K562 (cell line): ENCODE results near the gene EIF4E3. TPM values are rescaled to one million over a fixed set of nuclear protein-coding genes. Genes with fewer than 3 reads are reported as not detected.

ENCODE experiments used
- ATAC-seq: fragments of 200-7000 bp; cut with Tn5 transposase; 3 replicates; pipeline ENCODE4 v1.9.1; 2020; ENCODE audit warnings: moderate library complexity
- BruUV-seq: library from RNA; stranded (reverse); fragments of 400-500 nt; replicated peaks from 2 replicates; lab custom pipeline; 2021; lab: Mats Ljungman, UMichigan
- CTCF ChIA-PET: fragments of 300-600 bp; formaldehyde crosslinking; extraction: SDS; loops from one replicate; lab custom pipeline; 2021; ENCODE audit warnings: low intra/inter-chr PET ratio; lab: Yijun Ruan, JAX
- POLR2A ChIA-PET: fragments of 300-600, 350-650 bp; sonication (Branson Sonifier 250); formaldehyde crosslinking; extraction: SDS; loops from one replicate; lab custom pipeline; 2021; ENCODE audit warnings: antibody characterized with exemption, inconsistent platforms; lab: Yijun Ruan, JAX
- DNase-seq, 4 experiments: peaks; one replicate each; pipeline versions ENCODE4 v3.0.0 to v3.0.0-alpha.2; 2011 to 2018; ENCODE audit warnings: low spot score in 3 of 4, mixed read lengths in 3 of 4; ENCODE audit errors: extremely low read depth in 1 of 4
- FAIRE-seq: peaks from 2 replicates; lab custom pipeline; 2011; peaks lifted over from hg19 to GRCh38; lab: Jason Lieb, UNC
- H2AFZ ChIP-seq: 2 replicates; pipeline ENCODE4 v1.6.0; 2011; ENCODE audit warnings: low read depth, low read length, control low read depth, inconsistent platforms
- H3K27ac ChIP-seq: fragments of 200-600 bp; 3 replicates; pipeline ENCODE4 v1.8.0; 2011; ENCODE audit warnings: low read depth, mild to moderate bottlenecking, control low read depth, inconsistent platforms, low read length, moderate library complexity, mixed read lengths; ENCODE audit errors: extremely low read depth
- H3K27me3 ChIP-seq, 2 experiments: fragments of 300-600 bp in 1 of 2; 2 replicates in 1 of 2; 3 replicates in 1 of 2; pipeline versions ENCODE4 v1.6.0 to v1.8.0; 2011; ENCODE audit warnings: inconsistent platforms in 2 of 2, low read length in 2 of 2, mild to moderate bottlenecking in 1 of 2, mixed read lengths in 1 of 2, moderate library complexity in 1 of 2; ENCODE audit not compliant: control insufficient read depth in 2 of 2, insufficient read depth in 2 of 2
- H3K36me3 ChIP-seq: fragments of 300-600 bp; 3 replicates; pipeline ENCODE4 v1.8.0; 2011; ENCODE audit warnings: mild to moderate bottlenecking, low read length, inconsistent platforms; ENCODE audit not compliant: control insufficient read depth, insufficient read depth
- H3K4me1 ChIP-seq, 2 experiments: fragments of 200-600 bp in 1 of 2; replicated peaks in 1 of 2; 2 replicates in 1 of 2; 3 replicates in 1 of 2; pipeline versions ENCODE4 v1.5.1 to v1.8.0; 2011; ENCODE audit warnings: inconsistent platforms in 2 of 2, low read length in 2 of 2, mild to moderate bottlenecking in 1 of 2, mixed read lengths in 1 of 2, moderate library complexity in 1 of 2; ENCODE audit not compliant: control insufficient read depth in 2 of 2, insufficient read depth in 2 of 2
- H3K4me2 ChIP-seq: 2 replicates; pipeline ENCODE4 v1.6.1; 2011; ENCODE audit warnings: low read length, control low read depth, inconsistent platforms, mixed read lengths; ENCODE audit not compliant: insufficient read depth
- H3K4me3 ChIP-seq: fragments of 200-600 bp; sonication (generic), shearing (Covaris generic); 2 replicates; pipeline ENCODE4 v1.5.1; 2016; ENCODE audit warnings: control low read depth, inconsistent platforms
- H3K79me2 ChIP-seq: fragments of 200-600 bp; 3 replicates; pipeline ENCODE4 v1.8.0; 2011; ENCODE audit warnings: low read length, inconsistent platforms; ENCODE audit not compliant: control insufficient read depth, insufficient read depth
- H3K9ac ChIP-seq, 2 experiments: 2 replicates each; pipeline versions ENCODE4 v1.6.0 to v1.6.1; 2011; ENCODE audit warnings: low read depth in 2 of 2, low read length in 2 of 2, control low read depth in 1 of 2, inconsistent platforms in 1 of 2, mild to moderate bottlenecking in 1 of 2, mixed read lengths in 1 of 2; ENCODE audit not compliant: insufficient read depth in 1 of 2
- H3K9me1 ChIP-seq: one replicate; pipeline ENCODE4 v1.6.0; 2011; ENCODE audit warnings: inconsistent platforms, mild to moderate bottlenecking, low read length, moderate library complexity; ENCODE audit not compliant: control insufficient read depth, insufficient read depth
- H3K9me3 ChIP-seq: replicated peaks from 2 replicates; pipeline ENCODE4 v1.5.1; 2011; ENCODE audit warnings: low read depth, low read length, inconsistent platforms; ENCODE audit not compliant: control insufficient read depth, insufficient read depth
- H4K20me1 ChIP-seq: replicated peaks from 2 replicates; pipeline ENCODE4 v1.6.1; 2011; ENCODE audit warnings: low read length, inconsistent platforms, mixed read lengths; ENCODE audit not compliant: control insufficient read depth, insufficient read depth
- CTCF ChIP-seq, 3 experiments: IDR thresholded peaks in 2 of 3; conservative IDR thresholded peaks in 1 of 3; 2 replicates each; pipeline ENCODE4 v1.5.1; 2011 to 2012; ENCODE audit warnings: low read length in 3 of 3, mild to moderate bottlenecking in 3 of 3, control low read depth in 2 of 3, improper control_type of control experiment in 1 of 3, inconsistent platforms in 1 of 3, low read depth in 1 of 3, mixed read lengths in 1 of 3, moderate library complexity in 1 of 3; ENCODE audit not compliant: insufficient read depth in 2 of 3
- HMBOX1 ChIP-seq: sonication (generic); IDR thresholded peaks from 2 replicates; pipeline ENCODE4 v1.6.1; 2016
- IRF2 ChIP-seq: sonication (generic); formaldehyde crosslinking; IDR thresholded peaks from 2 replicates; pipeline ENCODE4 v1.8.1; 2022; ENCODE audit warnings: mild to moderate bottlenecking, missing genetic modification reagents
- MCM2 ChIP-seq: fragments of 450-650 bp; IDR thresholded peaks from 2 replicates; pipeline ENCODE4 v1.6.1; 2017; ENCODE audit warnings: low read depth, mild to moderate bottlenecking
- RAD21 ChIP-seq, 2 experiments: fragments of 250-450 bp in 1 of 2; fragments of 450-650 bp in 1 of 2; sonication (Bioruptor Pico) in 1 of 2; formaldehyde crosslinking in 1 of 2; IDR thresholded peaks in 1 of 2; conservative IDR thresholded peaks in 1 of 2; 2 replicates each; pipeline versions ENCODE4 v1.4.0 to v1.8.0; 2020 to 2022; ENCODE audit warnings: mild to moderate bottlenecking in 2 of 2, moderate library complexity in 1 of 2
- REST ChIP-seq, 2 experiments: fragments of 450-650 bp; formaldehyde crosslinking in 1 of 2; IDR thresholded peaks; 2 replicates each; pipeline versions ENCODE4 v1.4.0 to v1.6.1; 2014 to 2020; ENCODE audit warnings: mild to moderate bottlenecking in 2 of 2, borderline replicate concordance in 1 of 2, low read depth in 1 of 2
- ZNF347 ChIP-seq: fragments of 450-650 bp; formaldehyde crosslinking; IDR thresholded peaks from 2 replicates; pipeline ENCODE4 v1.4.0; 2020; ENCODE audit warnings: low read depth, mild to moderate bottlenecking, moderate library complexity
- WGBS: fragments of 100-300 bp; shearing (Covaris generic); methylation state at CpG from one replicate; pipeline ENCODE4 v1.1.6; 2016; ENCODE audit warnings: low coverage, mixed read lengths; ENCODE audit not compliant: insufficient coverage; ENCODE audit errors: missing lambda C conversion rate; 5-methylcytosine and 5-hydroxymethylcytosine counted together
- in situ Hi-C: fragments of 300-500 bp; cut with MboI; formaldehyde crosslinking; loops from 4 replicates; pipeline ENCODE4 v1.15.0; 2018; ENCODE audit warnings: inconsistent platforms, mixed read lengths
- intact Hi-C: fragments of 100-400 bp; cut with micrococcal nuclease; formaldehyde crosslinking; loops from 2 replicates; pipeline ENCODE4 v1.14.2; 2022
- polyA plus RNA-seq, 8 experiments: library from polyadenylated mRNA; depleted of rRNA in 4 of 8; stranded (reverse) in 5 of 8; unstranded in 3 of 8; fragments of >200 nt; fragmentation: Nextera tagmentation in 2 of 8; fragmentation: Illumina TruSeq in 1 of 8; extraction: Ambion mirVana in 2 of 8; extraction: Trizol in 1 of 8; gene quantifications; 2 replicates each; pipeline versions ENCODE4 v1.2.1 to v1.2.3, GENCODE V29; 2011 to 2014; ENCODE audit warnings: inconsistent platforms in 1 of 8, missing spikeins in 1 of 8
- total RNA-seq, 7 experiments: library from RNA; depleted of rRNA in 6 of 7; stranded (reverse); fragments of >200 nt in 6 of 7; fragmentation: Illumina TruSeq in 2 of 7; extraction: Trizol in 2 of 7; gene quantifications; 2 replicates each; pipeline versions ENCODE4 v1.2.1 to v1.2.3, GENCODE V29; 2011 to 2021; ENCODE audit warnings: low replicate concordance in 1 of 7

EIF4E3 gene
- total and polyA plus RNA-seq, 9 of the 15 experiments (the other 6 are each of a cell fraction or from before 2014, with no cell fraction given): 0.18 to 2.5 (median 1.1) TPM

- Histone ChIP-seq H3K27ac (no peak overlapping the region), H3K4me1 (no peaks in the 10 kb centered on the region), H3K9ac (no peak overlapping the region), H4K20me1 (no peaks in the 10 kb centered on the region), H3K4me3 (no peak overlapping the region), H3K79me2 (no peaks in the 10 kb centered on the region), H3K36me3 (no peaks in the 10 kb centered on the region), H3K4me2 (no peak overlapping the region), H2AFZ (no peak overlapping the region), H3K9me1 (no peaks in the 10 kb centered on the region), H3K27me3 (peaks cover 2 to 8% of the 10 kb centered on the region in 2 experiments; a peak in 3 of 5 replicates), H3K9me3 (no peaks in the 10 kb centered on the region)
- BruUV-seq: no TSS peak
- intact Hi-C loops (loop anchor here (5.0 to 10.0 kb wide), 5 partner anchors 146 to 1374 kb away; no protein-coding TSS in a partner anchor), in situ Hi-C loops (loop anchor here (10.0 to 25.0 kb wide), 2 partner anchors 1114 to 1376 kb away; no protein-coding TSS in a partner anchor)
- WGBS: 0% methylated on average over 1 of the region's 1 CpG
- peak; percentile 73 for ATAC-seq
- DNase-seq: peak; percentile 27 to 45 (median 40)
- CTCF ChIA-PET: interaction anchor here (0.9 to 1.1 kb wide), 2 partner anchors 148 to 1112 kb away, joined by 3 read pairs; no protein-coding TSS in a partner anchor
- POLR2A ChIA-PET: no interaction called here
- FAIRE-seq: peak; percentile 74
- no peak for TF ChIP-seq MCM2
- TF ChIP-seq CTCF (IDR thresholded peaks at IDR 0.05 in 2 of 3, conservative IDR thresholded peaks at IDR 0.05 in 1 of 3; ENCODE audit: insufficient read depth in 2 of 3, low read depth in 1 of 3, low read length in 3 of 3): peak; percentile 40 to 74 (median 60); a peak in 5 of 6 replicates
- TF ChIP-seq RAD21 (CRISPR knock-in tag; conservative IDR thresholded peaks at IDR 0.05 in 1 of 2, IDR thresholded peaks at IDR 0.05 in 1 of 2): peak; percentile 81 to 86
- no peak for TF ChIP-seq ZNF347
- TF ChIP-seq IRF2: no peak
- TF ChIP-seq REST (IDR thresholded peaks at IDR 0.05; ENCODE audit: borderline replicate concordance): peak; percentile 64; the same call in 1 of the 2 replicates
- no peak for TF ChIP-seq REST (CRISPR knock-in tag; IDR thresholded peaks at IDR 0.05; ENCODE audit: low read depth)
- 0 out of 2 replicates have a peak, but pooled peaks have one; percentile 16 for TF ChIP-seq HMBOX1
Observed at GRCh38 chr3:71710906-71711494, 14.2 kb downstream of the EIF4E3 start.
